ENCODE data around the gene TSPAN5.

The TSPAN5 gene

DNA sequence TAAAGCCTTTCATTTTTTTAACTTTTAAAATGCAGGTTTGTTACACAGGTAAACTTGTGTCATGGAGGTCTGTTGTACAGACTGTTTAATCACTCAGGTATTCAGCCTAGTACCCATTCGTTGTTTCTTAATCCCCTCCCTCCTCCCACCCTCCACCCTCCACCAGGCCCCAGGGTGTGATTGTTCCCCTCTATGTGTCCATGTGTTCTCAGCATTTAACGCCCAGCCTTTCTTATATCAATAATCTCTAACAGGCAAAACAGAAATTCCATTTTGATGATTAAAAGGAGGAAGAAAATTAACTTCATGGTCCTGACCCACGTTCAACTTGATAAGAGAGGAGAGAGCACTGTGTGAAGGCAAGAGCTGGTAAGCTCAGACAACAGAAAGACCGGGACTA, 75.1 kb downstream of the TSPAN5 start:
- DNase-seq, result no peak

DNA sequence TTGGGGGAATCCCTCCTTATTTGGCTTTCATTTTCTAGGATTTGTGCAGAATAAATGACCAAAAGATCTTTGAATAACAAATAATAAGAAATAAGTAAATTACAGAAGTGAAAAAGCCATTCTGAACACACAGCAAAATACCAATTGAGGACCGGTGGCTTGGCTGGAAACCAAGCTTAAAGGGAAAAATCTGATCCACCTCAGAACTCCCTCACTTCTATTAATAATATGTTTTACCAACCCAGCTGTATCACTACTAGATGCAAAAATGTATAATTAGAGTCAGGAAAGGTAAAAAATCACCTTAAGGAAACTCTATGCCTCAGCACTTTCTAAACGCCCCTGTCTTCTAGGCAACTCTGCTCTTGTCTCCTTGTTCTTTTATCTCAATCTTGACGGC, 77.3 kb downstream of the TSPAN5 start:
- DNase-seq, result no peak

DNA sequence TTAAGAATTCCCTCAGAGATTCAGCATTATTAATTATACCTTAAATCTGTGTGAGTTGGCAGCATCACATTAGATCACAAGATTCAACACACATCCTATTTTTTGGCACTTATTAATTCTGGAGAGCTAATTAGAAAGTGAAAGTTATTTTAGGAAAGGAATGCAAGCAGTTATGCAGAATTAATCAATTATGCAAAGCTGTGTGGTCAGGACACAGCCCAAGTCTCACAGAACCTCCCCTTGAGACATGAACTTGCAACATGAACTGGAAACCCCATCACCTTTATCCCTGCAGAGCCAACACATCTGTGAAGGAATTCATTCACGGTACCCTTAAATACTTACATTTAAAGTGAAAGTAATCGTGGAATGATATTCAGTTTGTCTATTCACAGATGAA, 80.5 kb downstream of the TSPAN5 start:
- no peak for DNase-seq

DNA sequence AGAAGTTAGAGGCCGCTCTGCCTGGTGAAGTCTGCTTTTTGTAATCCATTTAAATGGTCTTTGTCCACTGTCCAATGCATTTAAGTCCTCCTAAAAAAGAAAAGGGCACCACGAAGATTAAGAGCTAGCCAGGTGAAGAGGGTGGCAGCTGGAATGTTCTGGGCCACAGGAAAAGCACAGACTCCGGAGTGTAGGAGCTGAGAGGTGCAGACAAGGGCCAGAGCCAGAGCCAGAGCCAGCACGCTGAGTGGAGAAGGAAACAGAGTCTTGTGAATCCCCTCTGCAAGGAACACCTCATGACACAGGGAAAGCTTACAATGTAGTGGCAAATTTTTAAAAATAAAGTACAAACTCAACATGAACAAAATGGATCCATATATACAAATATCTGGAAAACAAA, 83.6 kb downstream of the TSPAN5 start:
- DNase-seq, result no peak

DNA sequence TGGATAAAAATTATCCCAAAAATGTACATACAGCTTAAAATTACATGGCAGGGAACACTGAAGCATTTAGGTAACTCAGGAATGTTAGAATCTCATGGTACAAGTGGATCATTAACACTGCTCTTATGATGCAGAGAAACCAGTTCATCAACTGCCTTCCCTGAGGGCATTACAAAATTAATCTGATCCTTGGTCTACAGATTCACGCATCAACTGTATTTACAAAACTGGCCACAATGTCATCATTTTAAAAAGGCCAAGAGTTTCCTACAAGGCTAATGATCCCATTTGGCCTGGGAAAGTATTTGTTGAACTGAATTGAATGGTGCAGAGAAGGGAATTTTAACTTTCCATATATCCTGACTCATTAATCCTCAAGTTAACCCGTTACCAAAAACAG, 84.6 kb downstream of the TSPAN5 start:
- no peak for DNase-seq

DNA sequence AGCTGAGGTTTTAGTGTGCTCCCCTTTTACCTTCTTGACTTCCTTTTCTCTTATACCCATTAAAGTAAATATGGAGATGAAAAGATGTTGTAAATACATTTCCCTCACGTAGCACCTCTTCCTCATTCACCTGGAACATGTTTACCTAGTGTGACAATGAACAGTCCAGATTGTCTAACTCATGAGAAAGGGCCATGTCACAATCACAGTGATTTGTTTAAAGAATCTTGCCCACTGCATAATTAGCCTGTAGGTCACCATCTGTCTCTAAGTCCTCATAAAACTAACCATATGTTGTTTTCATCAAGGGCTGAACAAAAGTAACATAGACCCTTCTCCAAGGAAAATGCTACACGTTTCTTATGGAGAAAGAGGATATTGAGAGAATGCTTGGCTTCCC, 85.7 kb downstream of the TSPAN5 start:
- no peak for DNase-seq

DNA sequence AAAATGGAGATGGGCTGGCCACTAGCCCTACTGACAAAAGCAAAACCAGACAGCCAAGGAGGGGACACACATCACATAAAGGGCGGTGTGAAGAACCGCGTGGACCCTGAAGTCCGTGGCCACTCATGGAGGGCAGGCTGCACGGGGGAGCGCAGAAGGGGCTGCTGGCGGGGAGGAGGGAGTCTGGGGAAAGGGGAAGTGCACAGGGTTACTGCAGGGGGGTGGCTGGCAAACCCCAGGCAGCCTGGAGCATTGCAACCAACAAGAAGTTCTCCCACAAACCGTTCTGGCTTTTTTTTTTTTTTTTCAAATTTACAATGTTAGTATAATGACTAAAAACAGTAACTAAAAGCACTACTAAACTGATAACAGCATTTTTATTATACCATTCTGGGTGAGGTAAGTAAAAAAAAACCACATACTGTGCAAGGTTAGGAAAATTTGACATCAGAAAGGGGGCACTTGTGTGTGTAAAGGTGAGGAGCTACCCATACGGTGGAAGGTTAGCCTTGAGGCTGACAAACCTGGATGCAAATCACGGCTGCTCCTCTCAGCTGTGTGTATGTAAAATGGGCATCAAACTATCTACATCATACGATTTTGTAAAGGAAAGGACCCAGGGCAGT, 87.1 kb downstream of the TSPAN5 start:
- DNase-seq, result no peak

DNA sequence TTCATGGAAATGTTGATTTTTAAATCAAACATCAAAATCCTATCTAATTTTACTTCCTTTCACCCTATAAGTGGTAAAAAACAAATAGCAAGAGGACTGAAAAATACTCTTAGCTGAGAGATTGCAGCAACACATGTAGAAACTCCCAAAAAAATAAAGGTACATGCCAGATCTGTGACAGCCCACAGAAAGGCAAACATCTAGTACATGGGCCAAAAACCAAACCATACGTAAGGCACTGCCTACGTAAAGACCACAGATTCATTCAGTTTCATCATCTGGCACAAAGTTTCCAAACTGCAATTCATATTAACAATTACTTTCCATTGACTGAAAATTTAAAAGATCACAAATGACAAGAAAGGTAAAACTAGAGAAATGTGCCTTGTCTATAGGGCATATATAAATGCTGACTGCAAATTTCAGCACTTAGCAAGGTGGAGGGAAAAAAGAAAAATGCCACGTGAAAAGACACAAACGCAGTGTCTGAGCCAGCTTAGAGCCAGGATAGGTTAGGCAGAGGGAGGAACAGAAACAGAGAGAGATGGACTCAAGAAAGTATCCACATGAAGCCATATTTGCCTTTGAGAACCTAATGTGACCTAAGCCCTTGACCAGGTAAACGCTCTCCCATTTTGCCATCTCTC, 88.1 kb downstream of the TSPAN5 start:
- DNase-seq, result no peak

DNA sequence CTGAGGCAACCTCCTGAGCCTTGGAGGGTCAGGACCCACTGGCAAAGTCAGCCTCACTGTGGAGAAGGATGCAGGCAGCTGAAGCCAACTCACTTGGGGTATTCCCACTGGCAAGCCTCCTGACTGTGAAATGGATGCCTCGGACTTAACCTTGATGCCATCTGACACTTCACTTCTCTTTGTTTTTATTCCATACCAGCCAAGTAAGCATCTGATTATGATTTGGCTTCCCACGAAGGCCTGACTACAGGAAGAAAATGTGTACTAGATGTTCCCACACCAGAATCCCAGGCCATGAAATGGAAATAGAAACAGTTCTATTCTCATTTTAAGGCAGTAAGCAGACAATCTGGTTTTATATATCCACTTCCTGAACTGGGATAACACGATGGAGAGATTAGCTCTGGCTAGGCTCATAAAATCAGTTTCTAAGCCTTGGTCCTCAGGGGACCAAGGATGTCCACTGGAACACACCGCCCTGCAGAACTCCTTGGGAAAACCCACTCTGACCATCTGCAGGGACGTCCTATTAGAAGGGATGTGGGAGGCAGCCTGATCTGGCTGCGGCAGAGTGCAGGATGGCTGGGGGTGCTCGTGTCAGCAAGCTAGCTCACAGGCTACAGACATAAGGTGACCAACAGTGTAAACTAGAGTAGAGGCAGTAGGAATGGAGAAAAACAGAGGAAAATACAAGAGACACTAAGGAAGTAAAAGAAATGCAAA, 89.3 kb downstream of the TSPAN5 start:
- DNase-seq, result peak; percentile 35

DNA sequence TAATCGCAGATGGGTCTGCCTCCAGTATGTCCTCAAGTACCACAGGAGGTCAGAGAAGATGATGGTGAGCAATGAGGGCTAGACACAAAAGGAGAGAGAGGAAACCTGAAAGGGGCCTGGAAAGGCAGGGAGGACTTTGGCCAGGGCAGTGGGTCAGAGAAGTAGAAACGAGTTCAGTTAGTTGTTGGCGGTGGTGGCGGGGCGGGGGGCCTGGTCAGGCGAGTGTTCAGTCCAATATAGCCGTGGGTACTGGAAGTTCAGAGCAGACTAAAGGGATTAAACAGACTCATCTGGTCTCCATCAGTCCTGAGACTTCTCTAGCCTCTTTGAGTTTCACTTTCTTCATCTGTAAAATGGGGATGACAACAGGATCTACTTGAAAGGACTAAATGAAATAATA, 90.8 kb downstream of the TSPAN5 start:
- no peak for DNase-seq

DNA sequence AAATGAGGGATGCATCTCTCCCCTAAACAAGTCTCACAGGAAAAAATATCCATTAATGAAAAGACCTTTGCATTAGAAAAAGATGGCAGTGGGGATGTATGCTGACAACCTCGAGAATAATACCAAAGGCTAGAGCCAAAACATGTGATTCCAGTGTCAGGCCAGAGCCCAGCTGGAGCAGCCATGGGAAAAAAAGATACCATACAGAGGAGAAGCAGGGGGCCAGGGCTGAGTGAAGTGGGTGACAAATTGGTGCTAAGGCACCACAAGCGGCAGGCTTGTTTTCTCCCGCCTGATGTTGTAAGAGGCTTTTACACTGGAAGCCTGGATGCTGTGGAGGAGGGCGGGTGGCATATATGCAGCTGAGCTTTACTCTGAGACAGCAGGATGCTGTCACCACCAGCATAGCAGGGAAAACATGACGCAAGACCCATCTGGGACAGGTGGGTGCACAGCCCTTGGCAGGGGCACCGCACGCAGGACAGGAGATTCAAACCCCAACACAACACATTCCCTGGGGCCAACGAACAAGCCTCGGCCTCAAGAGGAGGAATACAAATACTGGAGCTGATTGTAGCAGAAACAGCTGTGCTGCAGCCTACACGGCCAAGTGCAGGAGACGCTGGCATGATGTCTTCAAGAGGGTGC, 91.9 kb downstream of the TSPAN5 start:
- peak; percentile 54 for DNase-seq

DNA sequence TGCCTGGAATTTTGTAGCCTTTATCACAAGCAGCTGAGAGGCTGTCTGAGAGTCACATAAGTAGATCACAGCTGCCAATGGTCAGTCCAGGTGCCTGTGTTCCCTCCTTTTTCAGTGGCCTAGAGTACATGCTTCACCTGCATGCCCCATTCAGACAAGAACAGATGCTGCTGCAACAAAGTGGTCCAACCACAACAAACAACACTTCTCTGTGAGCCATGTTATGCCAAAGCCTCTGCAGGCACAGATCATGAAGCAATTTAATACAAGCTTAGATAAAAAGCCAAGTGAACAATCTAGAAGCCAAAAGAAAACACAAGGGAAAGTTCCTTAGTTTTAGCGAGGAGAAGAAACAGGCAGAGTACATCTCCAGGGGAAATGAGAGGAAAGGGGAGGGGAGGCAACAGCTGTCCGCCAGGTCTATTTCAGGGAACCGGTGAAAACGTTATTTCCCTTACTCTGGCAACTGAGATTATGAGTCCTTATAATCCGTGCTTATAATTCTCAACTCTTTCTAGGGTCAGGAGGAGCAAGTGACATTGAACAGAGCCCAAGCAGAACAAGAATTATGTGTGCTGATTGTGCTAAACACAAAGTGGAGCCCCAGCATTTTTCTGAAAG, 92.6 kb downstream of the TSPAN5 start:
- DNase-seq, result no peak

DNA sequence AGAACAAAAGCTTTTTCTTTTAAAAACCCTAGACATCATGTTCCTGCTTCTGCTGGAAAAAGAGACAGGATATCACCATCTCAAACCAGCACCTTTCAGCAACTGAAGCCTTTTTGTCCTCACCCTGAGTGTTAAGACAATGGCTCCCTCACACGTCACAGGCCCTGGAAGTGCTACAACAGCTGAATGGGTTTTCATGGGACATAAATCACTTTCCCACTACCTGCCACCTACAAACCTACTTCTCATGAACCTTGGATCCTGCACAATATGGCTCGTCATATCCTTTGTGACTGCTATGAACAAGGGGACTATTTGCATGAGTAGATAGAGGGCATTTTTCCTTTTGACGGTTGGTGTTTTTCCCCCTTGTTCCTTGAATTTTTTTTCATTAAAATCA, 93.6 kb downstream of the TSPAN5 start:
- no peak for DNase-seq

DNA sequence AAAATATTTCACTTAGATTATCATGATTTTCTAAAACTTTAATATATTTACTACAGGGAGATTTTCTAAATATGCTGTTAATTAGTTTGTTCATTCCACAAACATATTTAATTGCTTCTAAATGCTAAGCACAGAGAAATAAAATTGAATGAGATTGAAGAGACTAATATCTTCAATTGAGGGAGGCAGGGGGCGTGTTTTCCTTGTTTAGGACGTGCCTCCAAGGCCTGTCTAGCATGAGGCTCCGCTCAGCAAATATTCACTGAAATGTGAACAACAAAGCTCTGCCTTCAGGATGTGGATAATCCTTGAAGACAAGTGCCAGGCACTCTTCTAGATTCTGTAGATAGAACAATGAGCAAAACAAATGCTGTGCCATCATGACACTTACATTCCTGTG, 98.1 kb downstream of the TSPAN5 start:
- DNase-seq, result no peak

DNA sequence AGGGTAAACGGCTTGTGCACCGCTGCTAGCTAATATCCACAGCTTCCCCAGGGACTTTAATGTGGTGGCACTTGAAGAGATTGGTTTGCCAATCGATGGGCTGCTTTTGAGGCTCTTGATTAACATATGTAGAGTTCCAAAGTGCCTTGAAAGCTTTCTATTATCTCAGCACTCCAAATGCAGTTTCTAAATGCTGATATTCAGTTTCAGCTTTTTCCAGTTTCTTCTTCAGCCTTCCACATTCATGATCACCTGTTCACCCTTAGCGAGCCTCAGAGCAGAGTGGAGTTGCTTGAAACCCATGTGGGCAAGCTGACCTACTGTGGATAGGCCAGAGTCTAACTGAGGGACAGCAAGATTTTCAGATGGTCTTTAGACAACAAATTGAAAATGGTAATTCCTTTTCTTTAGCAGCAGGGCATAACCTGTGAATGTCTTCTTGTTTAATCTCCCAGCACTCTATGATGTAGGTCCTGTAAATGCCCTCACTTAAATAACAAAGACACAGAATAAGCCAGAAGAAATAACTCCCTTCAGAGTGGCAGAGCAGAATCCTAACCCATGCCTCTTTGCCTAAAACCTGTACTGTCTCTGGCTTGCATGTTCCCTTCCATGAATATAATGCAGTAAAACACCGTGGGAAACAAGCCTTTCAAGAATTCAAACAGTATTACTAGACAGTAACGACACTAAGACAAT, 99.8 kb downstream of the TSPAN5 start:
- DNase-seq, result no peak

DNA sequence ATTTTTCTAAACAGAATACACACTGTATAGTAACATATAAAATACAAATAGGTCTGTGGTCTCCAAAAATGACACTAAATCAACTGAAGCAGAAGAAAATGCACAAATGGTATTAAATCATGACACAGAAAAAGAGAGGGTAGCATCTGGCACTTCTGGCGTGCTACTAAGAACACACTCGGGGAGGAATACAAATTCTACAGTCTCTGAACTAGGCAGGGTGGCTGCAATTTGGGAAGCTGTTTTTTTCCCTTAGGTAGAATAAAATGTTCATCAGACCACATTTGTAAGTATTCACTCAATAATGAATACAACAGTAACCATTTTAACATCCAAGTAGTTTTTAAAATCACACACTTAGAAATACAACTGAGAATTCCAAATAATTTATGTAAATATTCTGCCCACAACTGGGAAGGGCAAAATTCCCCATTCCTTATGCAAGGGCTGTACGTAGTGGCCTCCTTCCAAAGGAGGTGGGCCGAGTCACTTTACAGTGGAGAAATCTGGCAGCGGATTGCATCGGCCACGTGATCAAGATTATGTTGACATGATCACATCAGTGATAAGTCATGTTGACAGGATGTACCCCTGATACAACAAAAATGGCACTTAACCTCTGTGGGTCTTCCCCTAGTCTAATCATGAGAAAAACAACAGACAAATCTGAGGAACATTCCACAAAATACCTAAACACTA, 101.1 kb downstream of the TSPAN5 start:
- DNase-seq, result peak; percentile 84

DNA sequence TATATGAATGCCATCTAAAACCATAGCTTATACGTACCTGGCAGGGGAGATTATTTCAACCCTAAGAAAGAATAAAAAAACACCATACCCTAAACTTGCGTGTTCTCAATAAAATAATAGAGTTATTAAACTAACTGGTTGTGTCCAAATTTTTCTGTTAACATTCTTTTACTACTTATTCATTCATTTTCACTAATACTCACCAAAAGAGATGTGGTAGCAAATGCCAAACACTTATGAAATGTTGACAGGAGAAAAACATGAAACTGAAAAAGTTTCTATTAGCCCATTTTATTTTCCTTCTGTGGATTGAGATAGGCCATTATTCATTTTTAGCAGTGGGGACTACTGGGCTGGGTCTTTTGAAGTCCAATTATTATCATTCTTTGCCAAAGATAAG, 102.0 kb downstream of the TSPAN5 start:
- DNase-seq, result peak; percentile 38

DNA sequence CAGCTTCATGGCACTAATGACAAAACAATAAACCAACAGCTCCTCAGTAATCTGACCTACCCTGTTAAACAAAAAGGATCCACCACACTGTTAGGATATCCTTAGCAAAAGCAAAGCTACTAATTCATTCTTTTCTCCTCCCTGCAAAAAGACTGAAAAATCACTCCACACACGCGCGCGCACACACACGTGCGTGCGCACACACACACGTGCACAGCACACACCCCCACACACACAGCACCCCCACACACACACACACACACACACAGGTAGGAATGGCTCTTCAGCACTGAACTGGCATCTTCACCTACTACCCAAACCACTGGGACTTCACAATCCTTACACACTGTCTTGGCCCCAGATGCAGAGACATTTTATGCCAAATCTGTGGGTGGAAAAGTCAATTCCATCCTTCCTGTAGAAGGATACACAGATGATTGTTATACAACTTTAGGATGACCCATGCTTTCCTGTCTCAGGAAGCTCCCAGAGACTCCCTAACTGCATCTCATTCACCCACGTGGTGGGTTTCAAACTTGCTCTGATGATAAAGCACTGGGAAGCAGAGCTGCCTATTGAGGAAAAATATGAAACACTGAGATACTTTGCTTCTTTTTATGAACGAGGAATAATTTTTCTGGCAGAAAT, 102.5 kb downstream of the TSPAN5 start:
- DNase-seq, result no peak

DNA sequence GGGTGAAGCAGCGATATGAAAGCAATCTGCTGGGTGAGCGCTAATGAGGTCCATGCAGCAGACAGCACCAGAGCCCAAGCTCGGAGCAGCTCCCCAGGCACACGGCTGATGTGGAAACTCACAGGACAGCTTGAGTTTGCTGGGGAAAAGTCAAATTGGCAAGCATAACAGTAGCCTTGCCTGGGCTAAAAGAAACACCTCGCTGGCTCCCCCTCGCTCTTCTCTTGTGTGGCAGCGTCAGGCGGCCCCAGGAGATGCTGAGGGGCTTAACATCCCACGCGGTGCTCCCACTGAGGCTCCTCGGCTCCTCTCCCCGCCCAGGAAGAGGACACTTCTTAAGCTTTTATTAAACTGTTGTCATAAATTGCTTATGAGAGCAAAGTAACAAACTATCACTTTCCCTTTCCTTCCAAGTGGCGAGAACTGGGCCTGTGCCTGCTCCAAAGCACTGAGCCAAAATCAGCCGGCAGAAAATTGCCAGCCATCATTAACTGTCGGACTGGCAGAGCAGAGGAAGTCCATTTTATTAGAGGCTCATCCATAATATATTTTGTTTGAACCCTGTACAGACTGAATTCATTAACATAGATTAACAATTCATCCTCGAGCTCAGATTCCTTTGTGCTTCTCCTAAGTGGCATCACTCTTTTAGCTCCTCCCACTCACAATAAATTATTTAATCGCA, 111.4 kb downstream of the TSPAN5 start:
- DNase-seq, result peak; percentile 61

DNA sequence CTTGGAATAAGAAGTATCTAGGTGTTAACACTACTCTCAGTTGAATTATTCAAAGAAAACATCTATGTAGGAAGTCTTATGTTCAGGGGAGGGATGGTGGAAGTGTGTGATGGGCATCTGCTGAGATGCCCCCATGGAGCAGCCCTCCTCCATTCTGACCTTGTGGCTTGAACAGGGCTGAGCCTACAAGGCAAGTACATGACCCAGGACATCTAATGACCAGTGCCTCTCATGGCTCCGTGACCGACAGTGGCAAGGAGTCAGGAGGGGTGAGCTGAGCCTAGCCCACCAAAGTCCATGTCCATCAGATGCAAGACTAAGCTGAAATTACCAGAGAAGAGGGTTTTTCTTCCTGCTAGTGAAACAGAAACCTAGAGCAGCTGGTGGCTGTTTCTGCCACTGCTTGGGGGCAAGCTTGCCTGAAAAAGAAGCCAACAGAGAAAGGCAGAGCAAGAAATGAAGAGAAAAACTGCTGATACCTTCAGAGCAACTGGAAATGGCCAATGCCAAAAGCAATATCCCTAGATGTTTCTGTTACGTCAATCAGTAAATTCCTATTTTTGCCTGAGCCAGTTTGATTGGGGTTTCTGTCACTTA, 113.5 kb downstream of the TSPAN5 start:
- no peak for DNase-seq
